ENCODE measurements around the gene COX18.

COX18 gene

DNA sequence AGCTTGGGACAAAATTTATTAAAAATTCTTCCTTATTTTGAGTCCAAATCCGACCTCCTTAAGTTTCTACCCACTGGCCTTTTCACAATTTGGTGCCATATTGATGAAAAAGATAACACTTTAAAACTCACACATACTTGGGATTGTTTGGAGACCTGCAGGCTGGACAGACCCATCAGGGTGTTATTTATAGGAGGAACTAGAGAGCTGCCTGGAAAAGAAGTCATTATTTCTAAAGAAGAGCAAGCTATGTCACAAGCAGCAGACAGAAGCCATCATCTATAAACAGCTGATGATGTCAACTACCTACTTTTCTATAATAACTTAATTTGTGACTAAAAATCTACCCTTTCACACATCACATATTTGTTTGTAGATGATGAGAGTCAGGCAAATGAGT lies 56.2 kb downstream of the COX18 start:
- no peaks in the 10 kb centered on the region for H3K4me1 ChIP-seq (ENCODE audit: control insufficient read depth, insufficient read depth, low read length)

DNA sequence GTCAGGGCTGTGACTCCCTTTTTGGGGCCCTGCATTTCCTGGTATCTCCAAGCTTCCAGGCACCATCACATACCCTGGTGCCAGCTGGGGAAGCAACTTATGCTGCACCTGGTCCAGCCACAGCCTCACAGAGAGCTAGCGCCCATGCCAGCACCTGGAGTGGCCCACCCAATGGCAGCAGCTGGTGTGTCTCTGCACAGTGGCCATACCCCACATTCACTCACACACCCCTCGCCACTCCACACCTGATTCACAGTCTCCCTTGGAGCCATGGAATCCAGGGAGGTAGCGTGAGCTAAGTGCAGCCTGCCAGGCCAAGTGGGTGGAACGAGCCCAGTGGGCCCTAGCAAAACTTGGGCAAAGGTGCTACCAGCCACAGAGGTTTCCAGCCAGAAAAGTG lies 56.8 kb downstream of the COX18 start:
- no peaks in the 10 kb centered on the region for H3K9me3 ChIP-seq (ENCODE audit: control insufficient read depth, insufficient read depth, low read depth, low read length)
- no peak overlapping the region for H3K27ac ChIP-seq (ENCODE audit: low read depth, low read length)
- H3K36me3 ChIP-seq (ENCODE audit: control insufficient read depth, insufficient read depth, low read length), result no peaks in the 10 kb centered on the region
- H3K4me3 ChIP-seq (ENCODE audit: low read depth, low read length), result no peak overlapping the region
- no peak overlapping the region for H3K9ac ChIP-seq (ENCODE audit: low read length)
- H3K4me1 ChIP-seq (ENCODE audit: control insufficient read depth, insufficient read depth, low read length), result no peaks in the 10 kb centered on the region
- H3K27me3 ChIP-seq (ENCODE audit: control insufficient read depth, insufficient read depth, low read length), result no peaks in the 10 kb centered on the region

More for the DNA sequence above, 56.2 kb downstream of the COX18 start:
- H3K36me3 ChIP-seq (ENCODE audit: control insufficient read depth, insufficient read depth, low read length), result no peaks in the 10 kb centered on the region
- H3K9me3 ChIP-seq (ENCODE audit: control insufficient read depth, insufficient read depth, low read depth, low read length), result no peaks in the 10 kb centered on the region
- H3K4me3 ChIP-seq (ENCODE audit: low read depth, low read length), result no peak overlapping the region
- no peaks in the 10 kb centered on the region for H3K27me3 ChIP-seq (ENCODE audit: control insufficient read depth, insufficient read depth, low read length)
- H3K9ac ChIP-seq (ENCODE audit: low read length), result no peak overlapping the region
- no peak overlapping the region for H3K27ac ChIP-seq (ENCODE audit: low read depth, low read length)

DNA sequence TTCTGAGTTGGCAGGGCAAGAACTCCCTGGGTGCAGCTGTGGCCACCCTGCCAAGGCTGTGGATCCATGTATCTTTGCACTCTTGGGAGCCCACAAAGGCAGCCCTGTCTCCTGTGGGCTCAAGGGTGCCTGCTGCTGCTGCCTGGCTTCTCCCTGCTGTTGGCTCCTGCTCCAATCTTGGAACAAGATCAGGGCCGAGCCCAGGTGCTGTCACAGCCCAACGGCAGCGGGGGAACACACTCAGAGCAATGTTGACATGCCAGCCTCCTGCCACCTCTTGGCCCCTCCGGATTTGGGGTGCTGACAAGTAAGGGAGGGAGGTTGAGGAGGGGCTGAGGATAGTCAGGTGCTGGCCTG lies 57.9 kb downstream of the COX18 start:
- Histone ChIP-seq H3K27me3 (ENCODE audit: control insufficient read depth, insufficient read depth, low read length) (no peaks in the 10 kb centered on the region), H3K36me3 (ENCODE audit: control insufficient read depth, insufficient read depth, low read length) (no peaks in the 10 kb centered on the region), H3K9ac (ENCODE audit: low read length) (no peak overlapping the region), H3K4me3 (ENCODE audit: low read depth, low read length) (no peak overlapping the region), H3K9me3 (ENCODE audit: control insufficient read depth, insufficient read depth, low read depth, low read length) (no peaks in the 10 kb centered on the region), H3K27ac (ENCODE audit: low read depth, low read length) (no peak overlapping the region), H3K4me1 (ENCODE audit: control insufficient read depth, insufficient read depth, low read length) (no peaks in the 10 kb centered on the region)

GRCh38 chr4:73010789-73011628 lies 58.5 kb downstream of the COX18 start:
- Histone ChIP-seq H3K27me3 (ENCODE audit: control insufficient read depth, insufficient read depth, low read length) (no peaks in the 10 kb centered on the region), H3K4me3 (ENCODE audit: low read depth, low read length) (no peak overlapping the region), H3K4me1 (ENCODE audit: control insufficient read depth, insufficient read depth, low read length) (no peaks in the 10 kb centered on the region), H3K9me3 (ENCODE audit: control insufficient read depth, insufficient read depth, low read depth, low read length) (no peaks in the 10 kb centered on the region), H3K9ac (ENCODE audit: low read length) (no peak overlapping the region), H3K36me3 (ENCODE audit: control insufficient read depth, insufficient read depth, low read length) (no peaks in the 10 kb centered on the region), H3K27ac (ENCODE audit: low read depth, low read length) (no peak overlapping the region)

DNA sequence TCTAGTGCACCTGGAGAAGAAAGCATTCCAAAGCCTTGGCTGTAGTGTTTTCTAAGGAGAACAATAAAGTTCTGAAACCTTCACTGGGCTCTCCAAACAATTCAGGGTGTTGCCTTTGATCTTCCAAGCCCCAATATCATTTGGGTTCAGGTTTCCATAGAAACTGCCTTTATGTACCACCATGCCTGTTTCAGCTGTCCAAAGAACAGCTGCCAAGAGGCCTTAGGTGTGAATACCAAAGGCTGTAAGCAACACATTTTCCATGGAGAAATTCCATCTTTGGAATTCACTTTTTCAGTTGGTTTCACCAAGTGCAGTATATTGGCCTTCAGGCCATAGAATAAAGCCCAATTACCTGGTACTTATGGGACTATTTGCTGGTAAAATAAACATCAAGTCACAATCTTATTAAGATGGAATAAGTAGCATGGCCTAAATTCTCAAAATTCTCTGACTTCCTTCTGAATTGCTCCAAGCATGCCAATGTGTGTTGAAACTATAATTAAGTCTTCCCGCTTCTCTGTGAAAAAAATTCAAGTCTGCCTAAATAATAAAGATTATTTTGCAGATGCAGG lies 61.9 kb downstream of the COX18 start:
- Histone ChIP-seq H3K36me3 (ENCODE audit: control insufficient read depth, insufficient read depth, low read length) (no peaks in the 10 kb centered on the region), H3K27ac (ENCODE audit: low read depth, low read length) (no peak overlapping the region), H3K4me3 (ENCODE audit: low read depth, low read length) (no peak overlapping the region), H3K9me3 (ENCODE audit: control insufficient read depth, insufficient read depth, low read depth, low read length) (no peaks in the 10 kb centered on the region), H3K9ac (ENCODE audit: low read length) (no peak overlapping the region), H3K27me3 (ENCODE audit: control insufficient read depth, insufficient read depth, low read length) (no peaks in the 10 kb centered on the region), H3K4me1 (ENCODE audit: control insufficient read depth, insufficient read depth, low read length) (no peaks in the 10 kb centered on the region)

GRCh38 chr4:73006286-73006990 lies 63.1 kb downstream of the COX18 start:
- no peaks in the 10 kb centered on the region for H3K36me3 ChIP-seq (ENCODE audit: control insufficient read depth, insufficient read depth, low read length)

GRCh38 chr4:73005514-73005913 lies 64.0 kb downstream of the COX18 start:
- Histone ChIP-seq H3K27me3 (ENCODE audit: control insufficient read depth, insufficient read depth, low read length) (no peaks in the 10 kb centered on the region), H3K27ac (ENCODE audit: low read depth, low read length) (no peak overlapping the region), H3K4me3 (ENCODE audit: low read depth, low read length) (no peak overlapping the region), H3K36me3 (ENCODE audit: control insufficient read depth, insufficient read depth, low read length) (no peaks in the 10 kb centered on the region), H3K9ac (ENCODE audit: low read length) (no peak overlapping the region), H3K9me3 (ENCODE audit: control insufficient read depth, insufficient read depth, low read depth, low read length) (no peaks in the 10 kb centered on the region), H3K4me1 (ENCODE audit: control insufficient read depth, insufficient read depth, low read length) (peaks cover 6% of the 10 kb centered on the region; the same call in 1 of the 2 replicates)

More at GRCh38 chr4:73006286-73006990, 63.1 kb downstream of the COX18 start:
- no peak overlapping the region for H3K4me3 ChIP-seq (ENCODE audit: low read depth, low read length)
- H3K9me3 ChIP-seq (ENCODE audit: control insufficient read depth, insufficient read depth, low read depth, low read length), result no peaks in the 10 kb centered on the region
- no peaks in the 10 kb centered on the region for H3K27me3 ChIP-seq (ENCODE audit: control insufficient read depth, insufficient read depth, low read length)
- H3K4me1 ChIP-seq (ENCODE audit: control insufficient read depth, insufficient read depth, low read length), result peaks cover 6% of the 10 kb centered on the region; the same call in 1 of the 2 replicates
- no peak overlapping the region for H3K27ac ChIP-seq (ENCODE audit: low read depth, low read length)
- no peak overlapping the region for H3K9ac ChIP-seq (ENCODE audit: low read length)

Measured in HUES6 (cell line).